Ureter (tissue), 1 donor: ENCODE results near the gene SIGLEC10. TPM values are rescaled to one million over a fixed set of nuclear protein-coding genes. Genes with fewer than 3 reads are reported as not detected.

Source experiments
- DNase-seq: peaks from one replicate; pipeline ENCODE4 v3.0.0-alpha.2; 2020; ENCODE audit warnings: low spot score
- total RNA-seq: library from RNA; stranded (reverse); gene quantifications from one replicate; pipeline ENCODE4 v1.2.4, GENCODE V29; 2023
- donor health status: DM: yes; HTN: yes; CAD: no.

SIGLEC10 gene
- total RNA-seq, 1 donor from 2014 or later, result 14.0 TPM

DNA sequence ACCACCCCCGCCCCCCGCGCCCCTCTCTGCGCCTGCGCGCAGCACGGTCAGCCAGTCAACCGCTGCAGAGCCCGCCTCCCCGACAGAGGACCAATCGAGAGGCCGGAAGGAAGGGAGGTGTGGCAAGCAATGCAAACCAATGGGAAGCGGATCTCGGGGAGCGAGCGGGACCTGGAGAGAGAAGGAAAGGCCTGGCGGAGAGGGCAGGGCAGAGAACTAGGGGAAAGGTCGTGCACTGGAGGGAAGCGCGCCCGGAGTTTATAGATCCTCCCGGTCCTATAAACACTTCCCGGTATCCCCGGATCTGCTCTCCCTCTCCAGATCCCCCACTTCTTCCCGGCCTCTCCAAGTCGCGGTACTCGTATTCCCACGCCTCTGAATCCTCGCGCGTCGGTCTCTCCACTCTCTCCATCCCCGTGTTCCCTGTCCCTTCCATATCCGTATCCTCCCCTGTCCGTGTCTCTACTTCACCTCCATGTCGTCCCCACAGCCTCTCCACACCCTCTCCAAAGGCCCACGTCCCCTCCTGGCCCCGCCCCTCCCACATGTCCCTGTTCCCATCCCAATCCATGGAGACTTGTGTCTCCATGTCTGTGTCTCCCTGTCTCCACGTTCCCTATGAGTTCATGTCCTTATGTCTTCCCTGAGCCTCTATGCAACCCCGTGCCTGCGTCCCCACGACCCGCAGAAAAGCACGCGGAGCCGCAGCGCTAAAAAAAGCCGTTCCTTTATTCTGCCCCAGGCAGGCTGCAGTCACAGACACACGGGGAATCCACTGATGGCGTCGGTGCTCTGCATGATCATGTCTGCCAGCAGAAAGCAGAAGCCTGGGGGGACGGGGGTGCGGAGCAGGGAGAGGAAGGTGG, 50.8 kb downstream of the SIGLEC10 start:
- peak; percentile 99 for DNase-seq

DNA sequence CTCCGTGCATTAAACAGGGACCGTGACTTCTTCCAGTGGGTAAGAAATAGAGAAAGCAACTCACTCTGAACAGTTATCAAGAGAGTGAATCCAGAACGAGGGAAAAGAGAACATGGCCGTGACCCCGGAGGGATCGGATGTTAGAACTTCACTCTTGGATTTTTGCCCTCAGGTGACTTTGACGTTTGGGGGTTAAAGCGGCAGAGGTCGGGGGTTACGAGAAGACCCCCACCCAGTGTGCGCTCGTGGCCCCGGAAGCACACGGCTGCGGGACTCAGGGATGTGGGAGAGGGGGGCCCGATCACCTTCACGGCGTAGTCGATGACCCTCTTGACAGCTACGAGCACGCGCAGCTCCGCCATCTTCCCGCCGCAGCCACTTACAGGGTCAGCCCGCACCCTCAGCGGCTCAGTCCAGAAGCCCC, 51.5 kb downstream of the SIGLEC10 start, which contains the start of gene ETFB:
ETFB (minus strand) TSS at position 424 of the 424 bp plus-strand sequence; CDS start at position 362, 62 bp downstream.
- DNase-seq, result no peak

DNA sequence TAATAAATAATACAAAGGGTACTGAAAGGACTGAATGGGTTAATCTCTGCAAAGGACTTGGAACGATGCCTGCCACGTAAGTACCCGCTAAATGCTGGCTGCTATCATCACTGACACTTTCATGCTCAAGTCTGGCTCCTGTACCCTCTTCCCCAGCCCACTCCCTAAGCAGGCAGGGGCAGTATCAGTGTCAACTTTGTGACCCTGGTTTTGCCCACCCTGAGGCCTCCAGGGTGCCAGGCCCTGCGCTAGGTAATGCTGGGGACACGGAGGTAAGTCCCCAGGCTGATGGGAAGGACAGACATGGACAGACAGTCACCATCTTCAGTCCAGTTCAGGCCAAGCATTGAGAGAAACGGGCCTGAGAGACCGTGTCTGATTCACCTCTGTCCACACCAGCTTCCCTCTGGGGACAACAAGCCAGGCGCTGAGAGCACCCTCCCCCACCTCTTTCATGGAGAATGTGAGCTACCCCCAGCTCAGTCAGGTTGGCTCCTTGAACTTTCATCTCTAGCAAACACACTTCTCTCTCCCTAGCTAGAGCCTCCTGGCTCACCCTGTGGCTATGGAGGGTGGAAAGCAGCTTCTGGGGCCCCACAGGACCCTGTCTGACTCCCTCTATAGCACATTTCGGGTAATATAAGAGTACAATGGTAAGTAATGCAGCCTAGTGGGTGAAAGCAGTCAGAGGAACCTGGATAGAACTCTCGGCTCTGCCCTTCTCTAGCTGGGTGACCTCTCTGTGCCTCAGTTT, 52.1 kb downstream of the SIGLEC10 start:
- no peak for DNase-seq

DNA sequence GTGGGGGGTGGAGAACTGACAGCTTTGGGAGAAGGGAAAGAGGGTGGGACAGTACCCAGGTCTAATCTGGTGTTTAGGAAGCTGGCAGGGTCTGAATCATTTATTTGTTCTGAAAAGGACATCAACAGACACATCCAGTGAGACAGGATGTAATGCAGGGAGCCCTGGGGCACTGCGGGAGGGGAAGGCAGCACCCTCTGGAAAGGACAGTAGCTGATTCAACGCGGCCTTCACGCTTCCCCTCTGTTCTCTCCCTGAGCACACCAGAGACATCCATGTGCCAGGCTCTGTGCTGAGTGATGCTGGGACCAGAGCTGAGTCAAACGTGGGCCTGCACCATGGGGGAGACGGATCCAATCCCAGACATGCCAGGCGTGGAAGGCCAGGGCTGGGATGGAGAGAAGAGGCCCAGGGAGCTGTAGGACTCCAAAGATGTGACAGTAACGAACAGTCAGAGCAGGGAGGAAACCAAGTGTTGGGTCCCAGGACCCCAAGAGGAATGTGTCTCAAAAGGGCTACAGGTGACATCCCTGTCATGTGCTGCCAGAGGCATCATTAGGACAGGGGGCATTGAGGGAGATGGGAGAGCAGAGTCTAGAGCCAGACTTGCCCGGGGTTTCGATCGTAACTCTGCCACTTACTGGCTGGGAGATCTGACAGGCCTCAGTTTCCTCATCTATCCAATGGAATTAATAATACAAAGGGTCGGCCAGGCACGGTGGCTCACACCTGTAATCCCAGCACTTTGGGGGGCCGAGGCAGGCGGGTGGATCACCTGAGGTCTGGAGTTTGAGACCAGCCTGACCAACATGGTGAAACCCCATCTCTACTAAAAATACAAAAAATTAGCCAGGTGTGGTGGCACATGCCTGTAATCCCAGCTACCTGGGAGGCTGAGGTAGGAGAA, 53.0 kb downstream of the SIGLEC10 start:
- DNase-seq, result no peak

DNA sequence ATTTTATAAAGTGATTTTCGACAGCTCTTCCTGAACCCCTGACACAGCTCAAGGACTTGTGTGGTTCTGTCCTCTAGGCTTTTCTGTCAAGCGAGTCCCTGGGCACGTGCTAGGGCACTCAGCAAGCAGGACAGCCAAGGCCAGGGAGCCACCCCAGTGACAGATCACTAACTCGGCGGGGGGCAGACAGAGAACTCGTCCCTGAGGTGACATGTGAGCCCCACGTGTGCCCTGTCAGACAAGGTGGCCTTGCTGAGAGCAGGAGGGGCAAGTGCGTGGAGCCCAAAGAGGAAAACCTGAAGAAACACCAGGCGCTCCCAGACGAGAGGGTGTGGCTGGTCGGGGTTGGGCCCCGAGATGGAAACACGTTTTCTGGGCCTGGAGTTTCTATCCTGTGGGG, 56.2 kb downstream of the SIGLEC10 start:
- DNase-seq, result no peak

Other genes starting within 250 kb of the SIGLEC10 start
- 4.0 TPM for gene CD33, start 192.6 kb downstream of the SIGLEC10 start, total RNA-seq
- gene SIGLECL1, start 166.6 kb downstream of the SIGLEC10 start, total RNA-seq, result not detected
- gene IGLON5, start 106.0 kb downstream of the SIGLEC10 start, total RNA-seq, result not detected
- gene VSIG10L, start 75.5 kb downstream of the SIGLEC10 start, total RNA-seq, result 2.1 TPM
- 73.4 TPM for gene ETFB, start 51.3 kb downstream of the SIGLEC10 start, total RNA-seq
- 1.7 TPM for gene CLDND2, start 48.6 kb downstream of the SIGLEC10 start, total RNA-seq
- gene NKG7, start 45.0 kb downstream of the SIGLEC10 start, total RNA-seq, result 1.7 TPM
- not detected for gene LIM2, start 29.7 kb downstream of the SIGLEC10 start, total RNA-seq
- not detected for gene C19orf84, start 27.1 kb downstream of the SIGLEC10 start, total RNA-seq
- 6.3 TPM for gene SIGLEC8, start 40.8 kb upstream of the SIGLEC10 start, total RNA-seq
- gene CEACAM18, start 60.9 kb upstream of the SIGLEC10 start, total RNA-seq, result not detected
- gene SIGLEC12, start 84.2 kb upstream of the SIGLEC10 start, total RNA-seq, result 0.34 TPM
- 2.2 TPM for gene SIGLEC6, start 114.0 kb upstream of the SIGLEC10 start, total RNA-seq
- 16.0 TPM for gene ZNF175, start 153.6 kb upstream of the SIGLEC10 start, total RNA-seq
- gene SIGLEC5, start 212.8 kb upstream of the SIGLEC10 start, total RNA-seq, result 1.2 TPM
- gene SIGLEC14, start 229.2 kb upstream of the SIGLEC10 start, total RNA-seq, result 4.2 TPM